ENCODE measurements around the gene SETD2. TPM values are rescaled to one million over a fixed set of nuclear protein-coding genes. Genes with fewer than 3 reads are reported as not detected.

SETD2 gene
- total RNA-seq, 4 donors from 2014 or later: 54.0 to 70.2 (median 58.5) TPM

DNA sequence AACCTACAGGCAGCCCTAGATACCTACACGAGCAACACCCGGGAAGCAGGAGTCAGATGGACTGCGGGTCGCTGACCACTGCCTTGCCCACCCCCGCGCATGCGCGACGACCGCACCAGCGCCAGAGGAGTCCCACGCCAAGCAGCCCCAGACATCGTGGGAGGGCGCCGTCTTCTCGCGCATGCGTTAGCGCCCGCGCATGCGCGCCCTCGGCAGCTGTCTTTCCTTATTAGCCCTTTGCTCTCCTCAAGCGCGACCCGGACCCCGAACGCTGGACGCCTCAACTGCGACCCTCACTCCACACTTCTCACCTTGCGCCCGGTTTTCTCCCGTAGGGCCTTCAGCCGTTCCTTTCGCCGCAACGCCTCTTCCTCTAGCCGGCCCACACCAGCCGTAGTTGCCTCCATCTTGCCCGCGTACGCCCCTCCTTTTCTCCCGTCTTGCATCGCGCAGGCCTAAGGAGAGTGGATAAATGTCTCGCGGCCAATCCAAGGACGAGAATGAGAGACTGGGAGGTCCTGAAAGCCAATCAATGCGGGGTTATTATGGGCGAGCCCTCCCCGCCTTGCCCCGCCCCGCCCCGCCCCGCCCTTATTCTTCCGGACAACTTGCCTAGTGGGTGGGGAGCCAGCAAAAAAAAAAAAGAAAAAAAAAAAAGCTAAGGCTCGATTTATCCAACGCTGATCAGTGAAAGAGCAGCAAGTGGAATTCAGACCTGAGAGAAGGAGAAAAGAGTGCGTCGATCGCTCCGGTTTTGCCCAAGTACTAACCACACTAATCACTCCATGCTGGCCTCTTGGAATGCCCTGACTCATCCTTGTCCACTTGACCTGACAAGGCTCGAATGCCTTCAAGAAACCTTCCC, 187.4 kb downstream of the SETD2 start, which contains the start of gene CCDC12:
Gene CCDC12, minus strand, starts transcription at position 420 of the 865 bp plus-strand sequence. Its CDS starts 13 bp downstream, at position 407.
- WGBS, 2 donors (ENCODE audit: low coverage in 1 of 2): 0% methylated on average over 18 to 44 of the region's 64 CpGs

DNA sequence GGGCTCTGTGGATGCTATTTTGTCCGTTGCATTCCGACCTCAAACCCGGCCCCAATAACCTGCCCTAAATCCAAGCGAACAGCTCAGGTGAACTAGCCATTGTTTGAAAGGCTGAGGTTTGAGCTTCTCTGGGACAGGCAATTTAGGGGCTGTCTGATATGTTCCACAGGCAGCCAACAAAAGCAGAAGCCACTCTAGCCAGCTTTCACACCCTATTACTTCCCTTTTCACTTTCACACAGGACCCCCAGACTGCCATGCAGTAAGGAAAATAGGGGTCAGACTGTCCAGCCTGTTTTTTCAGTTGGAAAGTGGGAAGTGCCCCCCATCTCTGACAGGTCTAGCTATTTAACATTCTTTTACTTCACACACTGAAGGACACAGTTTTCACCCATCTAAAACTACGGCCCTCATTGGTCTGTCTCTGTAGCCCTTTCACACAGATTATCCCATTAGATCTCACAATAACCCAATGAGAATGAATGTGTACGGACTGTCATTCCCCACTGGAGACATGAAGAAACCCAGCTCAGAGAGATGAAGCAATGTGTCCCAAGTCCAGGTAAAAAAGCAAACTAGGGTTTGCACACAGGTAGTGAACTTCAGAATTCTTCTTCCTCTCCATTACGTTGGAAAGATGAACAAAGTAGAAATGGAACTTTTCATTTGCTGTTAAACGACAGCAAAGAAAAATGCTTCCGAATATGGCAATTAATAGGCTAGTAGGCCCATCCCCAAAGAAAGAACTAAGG, 189.3 kb downstream of the SETD2 start:
- H3K4me3 ChIP-seq: peak overlapping the region in 1 of 2 donors; percentile 80
- WGBS, 2 donors (ENCODE audit: low coverage in 1 of 2): 70 to 77% methylated on average over 8 of the region's 9 CpGs

More for the DNA sequence above, 187.4 kb downstream of the SETD2 start, which contains the start of gene CCDC12:
- Histone ChIP-seq H3K9me3 (no peaks in the 10 kb centered on the region), H3K27ac (peak within 1 kb of the TSS; percentile 71 to 97 (median 92)), H3K27me3 (no peaks in the 10 kb centered on the region), H3K4me1 (peaks cover 0 to 86% (median 40%) of the 10 kb centered on the region in 3 donors), H3K4me3 (peak within 1 kb of the TSS; percentile 61 to 80), H3K36me3 (no peaks in the 10 kb centered on the region)
- peak; percentile 62 to 86 for TF ChIP-seq POLR2A (IDR thresholded peaks at IDR 0.05)
- TF ChIP-seq, protein P1, sequence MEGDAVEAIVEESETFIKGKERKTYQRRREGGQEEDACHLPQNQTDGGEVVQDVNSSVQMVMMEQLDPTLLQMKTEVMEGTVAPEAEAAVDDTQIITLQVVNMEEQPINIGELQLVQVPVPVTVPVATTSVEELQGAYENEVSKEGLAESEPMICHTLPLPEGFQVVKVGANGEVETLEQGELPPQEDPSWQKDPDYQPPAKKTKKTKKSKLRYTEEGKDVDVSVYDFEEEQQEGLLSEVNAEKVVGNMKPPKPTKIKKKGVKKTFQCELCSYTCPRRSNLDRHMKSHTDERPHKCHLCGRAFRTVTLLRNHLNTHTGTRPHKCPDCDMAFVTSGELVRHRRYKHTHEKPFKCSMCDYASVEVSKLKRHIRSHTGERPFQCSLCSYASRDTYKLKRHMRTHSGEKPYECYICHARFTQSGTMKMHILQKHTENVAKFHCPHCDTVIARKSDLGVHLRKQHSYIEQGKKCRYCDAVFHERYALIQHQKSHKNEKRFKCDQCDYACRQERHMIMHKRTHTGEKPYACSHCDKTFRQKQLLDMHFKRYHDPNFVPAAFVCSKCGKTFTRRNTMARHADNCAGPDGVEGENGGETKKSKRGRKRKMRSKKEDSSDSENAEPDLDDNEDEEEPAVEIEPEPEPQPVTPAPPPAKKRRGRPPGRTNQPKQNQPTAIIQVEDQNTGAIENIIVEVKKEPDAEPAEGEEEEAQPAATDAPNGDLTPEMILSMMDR (IDR thresholded peaks at IDR 0.05): peak in 1 of 4 experiments; percentile 12
- no peak for TF ChIP-seq EP300 (IDR thresholded peaks at IDR 0.05)
- TF ChIP-seq POLR2AphosphoS5 (IDR thresholded peaks at IDR 0.05): peak; percentile 85
- ATAC-seq: peak; percentile 91

DNA sequence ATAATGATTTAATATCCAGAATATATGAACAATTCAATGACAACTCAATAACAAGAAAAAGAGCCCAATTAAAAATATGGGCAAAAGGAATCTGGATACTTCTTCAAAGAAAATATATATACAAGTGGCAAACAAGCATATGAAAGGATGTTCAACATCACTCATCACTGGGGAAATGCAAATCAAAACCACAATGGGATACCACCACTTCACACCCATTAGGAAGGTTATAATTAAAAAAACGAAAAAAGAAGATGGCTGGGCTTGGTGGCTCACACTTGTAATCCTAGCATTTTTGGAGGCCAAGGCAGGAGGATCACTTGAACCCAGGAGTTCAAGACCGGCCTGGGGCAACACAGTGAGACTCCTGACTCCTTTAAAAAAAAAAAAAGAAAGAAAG, 191.5 kb downstream of the SETD2 start:
- no peaks in the 10 kb centered on the region for H3K36me3 ChIP-seq
- no peak overlapping the region for H3K4me3 ChIP-seq
- peaks cover 10 to 91% (median 58%) of the 10 kb centered on the region in 3 donors for H3K4me1 ChIP-seq
- H3K27ac ChIP-seq: no peak overlapping the region
- H3K27me3 ChIP-seq: no peaks in the 10 kb centered on the region
- TF ChIP-seq POLR2AphosphoS5 (IDR thresholded peaks at IDR 0.05): no peak
- TF ChIP-seq, protein P1 (IDR thresholded peaks at IDR 0.05): no peak
- TF ChIP-seq POLR2A (IDR thresholded peaks at IDR 0.05): no peak
- 79 to 83% methylated on average over 2 of the region's 2 CpGs for WGBS, 2 donors (ENCODE audit: low coverage in 1 of 2)
- no peaks in the 10 kb centered on the region for H3K9me3 ChIP-seq
- ATAC-seq: no peak

More for the DNA sequence above, 189.3 kb downstream of the SETD2 start:
- Histone ChIP-seq H3K27me3 (no peaks in the 10 kb centered on the region), H3K9me3 (no peaks in the 10 kb centered on the region), H3K27ac (peak overlapping the region in 1 of 4 donors; percentile 18), H3K4me1 (peaks cover 6 to 88% (median 51%) of the 10 kb centered on the region in 3 donors), H3K36me3 (no peaks in the 10 kb centered on the region)
- TF ChIP-seq EP300 (IDR thresholded peaks at IDR 0.05) (no peak), POLR2AphosphoS5 (IDR thresholded peaks at IDR 0.05) (no peak), POLR2A (IDR thresholded peaks at IDR 0.05) (no peak)
- TF ChIP-seq, protein P1 (IDR thresholded peaks at IDR 0.05): no peak
- ATAC-seq: no peak

DNA sequence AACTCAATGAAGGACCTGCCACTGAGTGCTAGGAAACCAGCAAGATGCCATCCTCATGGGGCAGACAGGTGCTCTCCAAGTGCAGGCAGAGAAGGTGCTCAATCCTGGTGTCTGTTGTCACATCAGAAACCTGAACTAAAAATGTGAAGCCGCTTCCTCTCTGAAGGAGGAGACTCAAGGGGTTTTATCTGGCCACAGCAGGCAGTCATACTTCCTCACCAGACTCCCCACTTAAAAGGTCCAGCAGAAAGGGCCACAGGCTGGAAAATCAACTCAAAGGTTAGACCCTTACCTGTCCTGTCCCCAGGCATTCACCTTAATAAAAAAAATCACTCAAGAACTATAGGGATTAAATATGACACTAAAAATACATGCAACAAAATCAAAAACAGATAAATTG, 192.2 kb downstream of the SETD2 start:
- WGBS, 2 donors (ENCODE audit: low coverage in 1 of 2): 71 to 83% methylated on average over 1 of the region's 1 CpG
- H3K4me1 ChIP-seq: peaks cover 10 to 92% (median 60%) of the 10 kb centered on the region in 3 donors
- H3K9me3 ChIP-seq: no peaks in the 10 kb centered on the region
- H3K36me3 ChIP-seq: no peaks in the 10 kb centered on the region
- peak overlapping the region in 2 of 4 donors; percentile 62 to 71 for H3K27ac ChIP-seq
- no peak overlapping the region for H3K4me3 ChIP-seq
- ATAC-seq: no peak
- TF ChIP-seq POLR2AphosphoS5 (IDR thresholded peaks at IDR 0.05) (no peak), EP300 (IDR thresholded peaks at IDR 0.05) (no peak)
- TF ChIP-seq, protein P1 (IDR thresholded peaks at IDR 0.05): no peak
- H3K27me3 ChIP-seq: no peaks in the 10 kb centered on the region
